Cerebellar nuclear complex (tissue), 1 donor: ENCODE data around the gene ZBTB8B.
"Not testable (repeated sequence)": the region's sequence is repeated elsewhere in the genome, so short reads cannot be mapped to it uniquely, and the experiment has no call there.

Source experiments
- DNase-seq, 2 experiments: peaks; one replicate each; lab custom pipeline; 2025; lab: John Stamatoyannopoulos, UW

ZBTB8B gene

GRCh38 chr1:32470431-32470830 is 5.6 kb downstream of the ZBTB8B start:
- no peak for DNase-seq

- no peak for DNase-seq
Observed at GRCh38 chr1:32470991-32471694, 6.3 kb downstream of the ZBTB8B start.

- no peak for DNase-seq
Observed at GRCh38 chr1:32471695-32472362, 7.0 kb downstream of the ZBTB8B start.

- not testable (repeated sequence) for DNase-seq
Observed at GRCh38 chr1:32472966-32473365, 8.1 kb downstream of the ZBTB8B start.

GRCh38 chr1:32474954-32475353 is 10.1 kb downstream of the ZBTB8B start:
- DNase-seq: no peak

GRCh38 chr1:32480003-32480402 is 15.1 kb downstream of the ZBTB8B start:
- DNase-seq: no peak

- no peak for DNase-seq
Observed at GRCh38 chr1:32480761-32481160, 15.9 kb downstream of the ZBTB8B start.

- not testable (repeated sequence) for DNase-seq
Observed at GRCh38 chr1:32481788-32482187, 16.9 kb downstream of the ZBTB8B start.

- no peak for DNase-seq
Observed at GRCh38 chr1:32485554-32486255, 20.8 kb downstream of the ZBTB8B start.

GRCh38 chr1:32486463-32487113 is 21.7 kb downstream of the ZBTB8B start:
- no peak for DNase-seq

GRCh38 chr1:32487182-32487581 is 22.3 kb downstream of the ZBTB8B start:
- DNase-seq: no peak

GRCh38 chr1:32489774-32490454 is 25.0 kb downstream of the ZBTB8B start:
- no peak for DNase-seq

- no peak for DNase-seq
Observed at GRCh38 chr1:32491386-32491785, 26.5 kb downstream of the ZBTB8B start.

- DNase-seq: no peak
Observed at GRCh38 chr1:32494196-32494595, 29.3 kb downstream of the ZBTB8B start.

GRCh38 chr1:32494711-32495337 is 30.0 kb downstream of the ZBTB8B start:
- no peak for DNase-seq

GRCh38 chr1:32496127-32496526 is 31.3 kb downstream of the ZBTB8B start:
- no peak for DNase-seq

GRCh38 chr1:32498751-32499150 is 33.9 kb downstream of the ZBTB8B start:
- DNase-seq: no peak

GRCh38 chr1:32500387-32501209 is 35.7 kb downstream of the ZBTB8B start:
- no peak for DNase-seq

GRCh38 chr1:32501865-32502264 is 37.0 kb downstream of the ZBTB8B start:
- no peak for DNase-seq

- no peak for DNase-seq
Observed at GRCh38 chr1:32503153-32503552, 38.3 kb downstream of the ZBTB8B start.

- DNase-seq: no peak
Observed at GRCh38 chr1:32507021-32507420, 42.1 kb downstream of the ZBTB8B start.
